Subcutaneous adipose tissue (tissue), 4 donors: ENCODE data around the gene ANO2. TPM values are rescaled to one million over a fixed set of nuclear protein-coding genes. Genes with fewer than 3 reads are reported as not detected.

ENCODE experiments used
- CTCF ChIP-seq: fragments of 450-650 bp; IDR thresholded peaks from one replicate; pipeline ENCODE4 v1.5.1; 2016; ENCODE audit warnings: low read depth, mild to moderate bottlenecking, control low read depth, antibody characterized with exemption, moderate library complexity
- total RNA-seq, 4 donors: library from RNA; depleted of rRNA; stranded (reverse); fragments of >200 nt; gene quantifications; one replicate each; pipeline ENCODE4 v1.1.0, GENCODE V29; 2016

Gene ANO2
- total RNA-seq, 4 donors from 2014 or later = 9.3 to 69.3 (median 21.8) TPM

- TF ChIP-seq CTCF = no peak
Measured at GRCh38 chr12:5556033-5556614, 388.9 kb downstream of the ANO2 start.

GRCh38 chr12:5554711-5555110 is 390.3 kb downstream of the ANO2 start:
- TF ChIP-seq CTCF = no peak

- no peak for TF ChIP-seq CTCF
Measured at GRCh38 chr12:5549011-5549410, 396.0 kb downstream of the ANO2 start.

GRCh38 chr12:5548152-5548943 is 396.7 kb downstream of the ANO2 start:
- no peak for TF ChIP-seq CTCF

- no peak for TF ChIP-seq CTCF
Measured at GRCh38 chr12:5546616-5547015, 398.4 kb downstream of the ANO2 start.

GRCh38 chr12:5537771-5538170 is 407.3 kb downstream of the ANO2 start:
- no peak for TF ChIP-seq CTCF

- TF ChIP-seq CTCF = no peak
Measured at GRCh38 chr12:5535541-5535940, 409.5 kb downstream of the ANO2 start.
